ENCODE data around the gene MET. TPM values are rescaled to one million over a fixed set of nuclear protein-coding genes. Genes with fewer than 3 reads are reported as not detected.
A peak's percentile ranks its signal among the peaks of the same experiment; 100 is the strongest.

MET gene
- total RNA-seq, 1 donor from 2014 or later: 161 TPM

DNA sequence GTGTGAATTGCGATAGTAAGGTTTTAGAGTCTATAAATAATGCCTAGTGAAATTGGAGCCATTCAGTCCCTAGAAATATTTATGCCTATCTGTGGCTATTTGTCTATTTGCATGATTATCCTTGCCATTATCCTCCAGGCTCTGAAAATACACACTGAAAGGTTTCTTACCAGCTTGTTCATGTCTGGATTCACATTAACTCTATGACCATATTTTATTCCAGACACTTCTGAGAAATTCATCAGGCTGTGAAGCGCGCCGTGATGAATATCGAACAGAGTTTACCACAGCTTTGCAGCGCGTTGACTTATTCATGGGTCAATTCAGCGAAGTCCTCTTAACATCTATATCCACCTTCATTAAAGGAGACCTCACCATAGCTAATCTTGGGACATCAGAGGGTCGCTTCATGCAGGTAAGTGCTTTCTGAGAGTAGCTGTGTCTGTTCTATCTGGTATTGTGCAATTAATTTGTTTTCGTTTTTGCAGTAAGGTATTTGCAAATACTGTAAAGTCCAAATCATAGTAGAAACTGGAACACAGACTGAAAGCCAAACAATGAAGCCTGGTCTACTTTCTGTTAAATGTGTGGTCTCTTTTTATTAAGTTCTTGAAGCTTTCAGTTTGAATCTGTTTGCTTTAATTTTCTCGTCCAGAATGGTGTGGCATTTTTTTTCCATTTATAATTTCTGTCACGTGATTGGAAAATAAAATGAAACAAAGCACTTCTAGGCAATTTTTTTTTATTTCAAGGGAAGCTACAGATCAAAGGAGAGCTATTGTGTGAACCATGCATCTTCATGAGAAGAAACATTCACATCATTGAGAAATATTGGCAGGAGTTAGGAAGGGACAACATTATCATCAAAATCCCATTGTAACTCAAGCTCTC, 59.7 kb downstream of the MET start:
- Histone ChIP-seq H3K36me3 (ENCODE audit: control insufficient read depth, insufficient read depth, low read length) (peaks cover 1% of the 10 kb centered on the region), H3K4me3 (ENCODE audit: low read depth, low read length) (no peak overlapping the region)

DNA sequence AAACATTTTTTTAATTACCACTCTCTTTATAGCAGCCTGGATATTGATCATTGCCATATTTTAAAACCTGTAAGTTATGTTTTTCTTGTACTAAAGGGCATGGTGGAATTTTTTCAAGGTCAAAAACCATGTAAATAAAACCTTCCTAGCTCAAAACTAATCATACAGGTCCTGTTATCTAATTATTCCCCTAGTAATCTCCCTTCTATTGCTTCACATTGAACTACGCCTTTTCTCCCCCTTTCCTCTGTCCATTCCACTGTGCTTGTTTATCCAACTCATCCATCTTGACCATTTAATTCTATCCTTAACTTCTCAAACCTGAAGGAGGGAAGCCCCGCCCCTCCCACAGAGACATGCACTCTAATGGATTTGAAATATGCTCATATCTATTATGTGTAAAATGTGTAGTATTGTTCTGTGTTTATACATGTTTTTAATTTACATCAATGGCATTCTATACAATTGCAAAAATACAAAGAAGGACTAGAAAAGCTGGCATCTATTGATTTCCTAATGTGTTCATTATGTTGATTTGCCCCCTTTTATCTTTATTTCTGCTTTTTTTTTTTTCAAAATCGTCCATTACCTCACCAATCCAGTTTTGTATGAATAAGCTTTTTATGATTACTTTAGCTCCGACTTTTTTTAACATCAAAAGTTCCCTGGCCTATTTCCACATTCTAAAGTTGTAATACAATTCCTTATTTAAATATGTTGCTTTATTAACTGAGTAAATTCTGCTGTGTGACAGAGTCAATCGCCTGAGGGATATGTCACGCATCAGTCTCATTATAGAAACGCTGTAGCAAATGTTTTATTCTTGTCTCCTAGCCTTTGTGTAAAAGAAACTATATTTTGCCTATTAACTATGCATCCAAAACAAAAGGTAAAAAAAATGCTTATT, 61.0 kb downstream of the MET start:
- Histone ChIP-seq H3K27me3 (ENCODE audit: control insufficient read depth, insufficient read depth, low read length) (no peaks in the 10 kb centered on the region), H3K36me3 (ENCODE audit: control insufficient read depth, insufficient read depth, low read length) (peaks cover 1% of the 10 kb centered on the region), H3K4me3 (ENCODE audit: low read depth, low read length) (no peak overlapping the region)
- TF ChIP-seq, protein P1, sequence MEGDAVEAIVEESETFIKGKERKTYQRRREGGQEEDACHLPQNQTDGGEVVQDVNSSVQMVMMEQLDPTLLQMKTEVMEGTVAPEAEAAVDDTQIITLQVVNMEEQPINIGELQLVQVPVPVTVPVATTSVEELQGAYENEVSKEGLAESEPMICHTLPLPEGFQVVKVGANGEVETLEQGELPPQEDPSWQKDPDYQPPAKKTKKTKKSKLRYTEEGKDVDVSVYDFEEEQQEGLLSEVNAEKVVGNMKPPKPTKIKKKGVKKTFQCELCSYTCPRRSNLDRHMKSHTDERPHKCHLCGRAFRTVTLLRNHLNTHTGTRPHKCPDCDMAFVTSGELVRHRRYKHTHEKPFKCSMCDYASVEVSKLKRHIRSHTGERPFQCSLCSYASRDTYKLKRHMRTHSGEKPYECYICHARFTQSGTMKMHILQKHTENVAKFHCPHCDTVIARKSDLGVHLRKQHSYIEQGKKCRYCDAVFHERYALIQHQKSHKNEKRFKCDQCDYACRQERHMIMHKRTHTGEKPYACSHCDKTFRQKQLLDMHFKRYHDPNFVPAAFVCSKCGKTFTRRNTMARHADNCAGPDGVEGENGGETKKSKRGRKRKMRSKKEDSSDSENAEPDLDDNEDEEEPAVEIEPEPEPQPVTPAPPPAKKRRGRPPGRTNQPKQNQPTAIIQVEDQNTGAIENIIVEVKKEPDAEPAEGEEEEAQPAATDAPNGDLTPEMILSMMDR (IDR thresholded peaks at IDR 0.05; ENCODE audit: insufficient read depth, low read length, poor library complexity, severe bottlenecking): no peak
- DNase-seq (ENCODE audit: low read depth): no peak

More for the DNA sequence above, 59.7 kb downstream of the MET start:
- no peak for DNase-seq (ENCODE audit: low read depth)
- TF ChIP-seq, protein P1 (IDR thresholded peaks at IDR 0.05; ENCODE audit: insufficient read depth, low read length, poor library complexity, severe bottlenecking): no peak
- H3K27me3 ChIP-seq (ENCODE audit: control insufficient read depth, insufficient read depth, low read length): no peaks in the 10 kb centered on the region

DNA sequence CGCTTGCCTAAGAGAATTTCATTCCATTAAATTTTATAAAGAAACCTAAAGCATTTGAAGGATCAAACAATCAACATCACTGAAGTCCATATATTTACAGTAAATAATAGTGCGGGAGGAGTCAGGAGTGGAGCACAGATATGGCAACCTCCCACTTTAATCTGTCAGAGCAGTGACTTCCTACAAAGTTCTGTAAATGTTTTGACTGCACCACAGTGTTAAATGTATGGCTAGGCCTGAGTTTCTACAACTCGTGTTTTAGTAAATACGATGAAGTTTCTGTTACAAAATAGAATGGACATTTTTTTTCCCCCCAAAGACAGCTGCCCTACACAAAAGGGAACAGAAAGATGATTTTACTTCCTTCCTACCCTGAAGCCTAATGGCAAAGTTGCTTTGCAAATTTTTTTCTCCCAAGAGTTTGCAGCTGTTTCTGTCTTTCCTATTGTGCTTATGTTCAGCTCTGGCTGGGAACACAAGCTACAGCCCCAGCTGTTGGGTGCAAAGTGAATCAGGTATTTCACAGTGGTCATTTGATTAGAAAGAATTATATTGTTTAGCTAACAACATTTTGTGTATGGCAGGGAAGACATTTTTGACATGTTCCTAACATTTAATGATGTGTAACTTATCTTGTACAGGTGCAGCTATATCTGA, 62.1 kb downstream of the MET start:
- Histone ChIP-seq H3K4me3 (ENCODE audit: low read depth, low read length) (no peak overlapping the region), H3K27me3 (ENCODE audit: control insufficient read depth, insufficient read depth, low read length) (no peaks in the 10 kb centered on the region), H3K36me3 (ENCODE audit: control insufficient read depth, insufficient read depth, low read length) (peaks cover 1% of the 10 kb centered on the region)
- DNase-seq (ENCODE audit: low read depth): no peak
- TF ChIP-seq, protein P1 (IDR thresholded peaks at IDR 0.05; ENCODE audit: insufficient read depth, low read length, poor library complexity, severe bottlenecking): no peak

DNA sequence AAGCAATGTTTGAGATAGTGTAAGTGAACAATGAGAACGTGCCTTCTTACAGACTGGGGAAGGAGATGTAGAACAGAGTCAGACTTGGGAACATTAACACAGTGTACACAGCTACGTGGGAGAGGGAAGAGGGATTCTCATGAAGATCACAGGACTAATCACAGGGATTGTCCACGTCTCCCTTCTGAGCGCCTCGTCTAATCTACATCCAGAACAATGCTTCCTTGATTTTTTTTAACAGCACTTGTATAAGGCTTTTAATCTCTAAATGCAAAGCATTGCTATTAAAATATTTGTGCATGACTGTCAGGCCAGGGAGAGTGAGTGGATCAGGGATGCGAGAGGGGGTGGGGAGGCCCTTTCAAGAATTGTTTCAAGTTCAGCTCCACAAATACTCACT, 62.7 kb downstream of the MET start:
- H3K4me3 ChIP-seq (ENCODE audit: low read depth, low read length): no peak overlapping the region
- TF ChIP-seq, protein P1 (IDR thresholded peaks at IDR 0.05; ENCODE audit: insufficient read depth, low read length, poor library complexity, severe bottlenecking): no peak
- DNase-seq (ENCODE audit: low read depth): no peak
- no peaks in the 10 kb centered on the region for H3K27me3 ChIP-seq (ENCODE audit: control insufficient read depth, insufficient read depth, low read length)
- peaks cover 1% of the 10 kb centered on the region for H3K36me3 ChIP-seq (ENCODE audit: control insufficient read depth, insufficient read depth, low read length)

DNA sequence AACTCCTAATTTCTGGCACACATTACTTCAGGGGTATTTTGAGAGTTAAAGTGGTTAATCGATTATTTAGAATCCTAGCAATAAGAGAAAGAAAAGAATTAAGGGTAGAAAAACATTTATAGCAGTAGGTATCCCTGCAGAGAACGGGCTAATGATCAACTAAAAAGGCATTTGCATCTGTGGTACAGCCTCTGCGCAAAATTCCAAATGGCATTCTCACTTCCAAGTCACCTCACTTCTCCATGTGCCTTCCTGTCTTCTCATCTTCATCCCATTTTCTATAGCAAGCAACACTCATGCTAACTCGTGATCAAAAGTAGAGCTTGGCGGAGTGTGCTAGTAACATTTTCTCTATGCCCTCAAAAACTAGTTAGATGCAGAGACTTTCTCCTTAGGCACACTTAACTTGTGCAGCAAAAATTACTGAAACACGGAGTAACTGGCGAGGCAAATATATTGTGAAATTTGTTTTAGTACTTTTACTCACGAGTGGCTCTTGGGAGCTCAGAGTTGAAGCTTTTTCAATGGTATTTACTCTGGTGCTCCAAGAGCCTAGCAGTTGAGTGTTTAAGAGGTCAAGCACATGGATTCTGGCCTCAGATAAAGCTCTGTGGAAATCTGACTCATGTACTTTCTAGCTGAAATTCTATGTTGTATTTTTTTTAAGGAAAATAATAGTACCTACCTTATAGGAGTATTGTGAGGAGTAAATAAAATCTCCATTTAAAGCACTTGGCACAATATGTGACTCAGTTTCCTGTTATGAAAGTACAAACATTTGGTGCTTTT, 65.1 kb downstream of the MET start:
- peaks cover 4% of the 10 kb centered on the region for H3K36me3 ChIP-seq (ENCODE audit: control insufficient read depth, insufficient read depth, low read length)
- peak; percentile 47 for DNase-seq (ENCODE audit: low read depth)
- TF ChIP-seq, protein P1 (IDR thresholded peaks at IDR 0.05; ENCODE audit: insufficient read depth, low read length, poor library complexity, severe bottlenecking): no peak
- H3K4me3 ChIP-seq (ENCODE audit: low read depth, low read length): no peak overlapping the region
- no peaks in the 10 kb centered on the region for H3K27me3 ChIP-seq (ENCODE audit: control insufficient read depth, insufficient read depth, low read length)
